GM18517 (cell line): Measurements from ENCODE around the gene SLC28A3.
A peak's percentile ranks its signal among the peaks of the same experiment; 100 is the strongest.

Experiments
- ATAC-seq: cut with Tn5 transposase; IDR thresholded peaks from one replicate; pipeline ENCODE4 v1.9.1; 2021; ENCODE audit warnings: mild to moderate bottlenecking, moderate library complexity; ENCODE audit not compliant: unreplicated experiment

Gene SLC28A3

GRCh38 chr9:84303061-84303460 is 37.5 kb downstream of the SLC28A3 start:
- ATAC-seq: no peak

GRCh38 chr9:84301851-84302250 is 38.7 kb downstream of the SLC28A3 start:
- no peak for ATAC-seq

GRCh38 chr9:84300271-84300670 is 40.3 kb downstream of the SLC28A3 start:
- no peak for ATAC-seq

GRCh38 chr9:84297162-84297821 is 43.3 kb downstream of the SLC28A3 start:
- ATAC-seq: no peak

GRCh38 chr9:84296146-84296843 is 44.3 kb downstream of the SLC28A3 start:
- ATAC-seq: peak; percentile 56

GRCh38 chr9:84294241-84294950 is 46.2 kb downstream of the SLC28A3 start:
- ATAC-seq: no peak

- ATAC-seq: peak; percentile 61
Measured at GRCh38 chr9:84293001-84293798, 47.4 kb downstream of the SLC28A3 start.

- ATAC-seq: peak; percentile 71
Measured at GRCh38 chr9:84285381-84285780, 55.2 kb downstream of the SLC28A3 start.

- ATAC-seq: no peak
Measured at GRCh38 chr9:84283946-84284345, 56.6 kb downstream of the SLC28A3 start.

GRCh38 chr9:84278130-84278529 is 62.4 kb downstream of the SLC28A3 start:
- no peak for ATAC-seq

- ATAC-seq: no peak
Measured at GRCh38 chr9:84277646-84278045, 62.9 kb downstream of the SLC28A3 start.

- no peak for ATAC-seq
Measured at GRCh38 chr9:84276741-84277140, 63.8 kb downstream of the SLC28A3 start.

- ATAC-seq: no peak
Measured at GRCh38 chr9:84271921-84272556, 68.5 kb downstream of the SLC28A3 start.

- ATAC-seq: peak; percentile 79
Measured at GRCh38 chr9:84271531-84271900, 69.0 kb downstream of the SLC28A3 start.

GRCh38 chr9:84270847-84271530 is 69.6 kb downstream of the SLC28A3 start:
- peak; percentile 21 for ATAC-seq

- ATAC-seq: no peak
Measured at GRCh38 chr9:84266087-84266561, 74.4 kb downstream of the SLC28A3 start.

- ATAC-seq: no peak
Measured at GRCh38 chr9:84264307-84265029, 76.1 kb downstream of the SLC28A3 start.

- ATAC-seq: peak; percentile 72
Measured at GRCh38 chr9:84261070-84261746, 79.3 kb downstream of the SLC28A3 start.

GRCh38 chr9:84258371-84258770 is 82.2 kb downstream of the SLC28A3 start:
- ATAC-seq: no peak
